Neural cell (in vitro differentiated cells): ENCODE measurements around the gene CCR3. TPM values are rescaled to one million over a fixed set of nuclear protein-coding genes. Genes with fewer than 3 reads are reported as not detected.

Source experiments
- H2AFZ ChIP-seq: fragments of 200-600, 300-800 bp; sonication (generic), shearing (Covaris generic); 2 replicates; pipeline ENCODE4 v1.6.0; 2014; ENCODE audit warnings: low read depth, mild to moderate bottlenecking, antibody characterized with exemption, low read length, moderate library complexity
- H3F3A ChIP-seq: fragments of 200-600 bp; shearing (Covaris generic); 2 replicates; pipeline ENCODE4 v1.6.1; 2016; ENCODE audit warnings: mild to moderate bottlenecking, moderate library complexity, mixed read lengths, antibody characterized with exemption, low read length; ENCODE audit not compliant: insufficient read depth, poor library complexity, severe bottlenecking
- H3K27ac ChIP-seq: fragments of 200-600, 300-800 bp; sonication (generic), shearing (Covaris generic); 2 replicates; pipeline ENCODE4 v1.5.1; 2014; ENCODE audit warnings: mild to moderate bottlenecking, low read length, moderate library complexity
- H3K27me3 ChIP-seq: fragments of 300-800, 200-600 bp; sonication (generic), shearing (Covaris generic); 2 replicates; pipeline ENCODE4 v1.6.0; 2014; ENCODE audit warnings: mild to moderate bottlenecking, low read depth, low read length, moderate library complexity; ENCODE audit not compliant: insufficient read depth
- H3K36me3 ChIP-seq: fragments of 300-800, 200-600 bp; sonication (generic), shearing (Covaris generic); 2 replicates; pipeline ENCODE4 v1.5.1; 2014; ENCODE audit warnings: mild to moderate bottlenecking, antibody characterized with exemption, low read length, moderate library complexity; ENCODE audit not compliant: insufficient read depth
- H3K4me2 ChIP-seq: fragments of 300-800, 200-600 bp; sonication (generic), shearing (Covaris generic); 2 replicates; pipeline ENCODE4 v1.6.0; 2014; ENCODE audit warnings: mild to moderate bottlenecking, low read length
- H3K4me3 ChIP-seq: fragments of 300-800, 200-600 bp; sonication (generic), shearing (Covaris generic); 2 replicates; pipeline ENCODE4 v1.5.1; 2014; ENCODE audit warnings: mild to moderate bottlenecking, low read length, moderate library complexity
- H3K79me2 ChIP-seq: fragments of 200-600 bp; shearing (Covaris generic); replicated peaks from 2 replicates; pipeline ENCODE4 v1.6.0; 2014; ENCODE audit warnings: mild to moderate bottlenecking, low read length, moderate library complexity; ENCODE audit not compliant: insufficient read depth
- H3K9ac ChIP-seq: fragments of 300-800, 200-600 bp; sonication (generic), shearing (Covaris generic); 2 replicates; pipeline ENCODE4 v1.6.1; 2016; ENCODE audit warnings: mild to moderate bottlenecking, low read length, mixed read lengths
- H3K9me2 ChIP-seq: fragments of 200-600 bp; shearing (Covaris generic); 2 replicates; pipeline ENCODE4 v1.6.1; 2016; ENCODE audit warnings: mild to moderate bottlenecking, low read length, mixed read lengths; ENCODE audit not compliant: insufficient read depth
- H3K9me3 ChIP-seq: fragments of 200-600, 300-800 bp; sonication (generic), shearing (Covaris generic); 2 replicates; pipeline ENCODE4 v1.6.1; 2016; ENCODE audit warnings: mild to moderate bottlenecking, mixed run types, low read length, moderate library complexity, mixed read lengths
- H4K20me1 ChIP-seq: fragments of 200-600 bp; shearing (Covaris generic); 2 replicates; pipeline ENCODE4 v1.6.1; 2016; ENCODE audit warnings: mild to moderate bottlenecking, mixed run types; ENCODE audit not compliant: insufficient read depth
- EP300 ChIP-seq: fragments of 450-650 bp; conservative IDR thresholded peaks from 2 replicates; pipeline ENCODE4 v1.6.1; 2014; ENCODE audit warnings: antibody characterized with exemption, mild to moderate bottlenecking, moderate library complexity; ENCODE audit not compliant: poor library complexity, severe bottlenecking
- EZH2 ChIP-seq: fragments of 200-600, 300-800 bp; shearing (Covaris generic), sonication (generic); IDR thresholded peaks from 2 replicates; pipeline ENCODE4 v1.6.1; 2014; ENCODE audit warnings: antibody characterized with exemption, low read length, borderline replicate concordance, mild to moderate bottlenecking; ENCODE audit not compliant: insufficient read depth, poor library complexity, severe bottlenecking
- MXI1 ChIP-seq: fragments of 450-650 bp; conservative IDR thresholded peaks from 2 replicates; pipeline ENCODE4 v1.6.1; 2014; ENCODE audit warnings: antibody characterized with exemption, mild to moderate bottlenecking; ENCODE audit not compliant: poor library complexity, severe bottlenecking
- POLR2AphosphoS5 ChIP-seq: IDR thresholded peaks from 2 replicates; pipeline ENCODE4 v1.6.1; 2012
- RAD21 ChIP-seq: fragments of 450-650 bp; conservative IDR thresholded peaks from 2 replicates; pipeline ENCODE4 v1.6.1; 2014; ENCODE audit warnings: antibody characterized with exemption, mild to moderate bottlenecking, moderate library complexity
- REST ChIP-seq: IDR thresholded peaks from 2 replicates; pipeline ENCODE4 v1.6.1; 2012; ENCODE audit warnings: borderline replicate concordance
- SMC3 ChIP-seq: fragments of 450-650 bp; conservative IDR thresholded peaks from 2 replicates; pipeline ENCODE4 v1.6.1; 2014; ENCODE audit warnings: antibody characterized with exemption, mild to moderate bottlenecking, moderate library complexity; ENCODE audit not compliant: poor library complexity
- TAF1 ChIP-seq: IDR thresholded peaks from 2 replicates; pipeline ENCODE4 v1.6.1; 2012; ENCODE audit warnings: low read depth
- polyA plus RNA-seq: library from polyadenylated mRNA; depleted of rRNA; stranded (reverse); fragments of >200 nt; gene quantifications from 2 replicates; pipeline ENCODE4 v1.2.3, GENCODE V29; 2014

CCR3 gene
- polyA plus RNA-seq, 1 donor from 2014 or later, result not detected

- Histone ChIP-seq H3K9ac (no peak overlapping the region), H3K4me2 (no peak overlapping the region), H3K27ac (no peak overlapping the region), H3K79me2 (no peaks in the 10 kb centered on the region), H3K9me2 (no peaks in the 10 kb centered on the region), H3K36me3 (no peaks in the 10 kb centered on the region), H3F3A (no peaks in the 10 kb centered on the region), H4K20me1 (no peaks in the 10 kb centered on the region), H3K4me3 (no peak overlapping the region), H3K27me3 (no peaks in the 10 kb centered on the region), H2AFZ (no peak overlapping the region), H3K9me3 (no peaks in the 10 kb centered on the region)
- no peak for TF ChIP-seq POLR2AphosphoS5
- no peak for TF ChIP-seq SMC3
- TF ChIP-seq RAD21, result no peak
- TF ChIP-seq REST, result no peak
- no peak for TF ChIP-seq EP300
- no peak for TF ChIP-seq MXI1
- TF ChIP-seq TAF1, result no peak
- no peak for TF ChIP-seq EZH2
These were observed 48.8 kb downstream of the CCR3 start for GRCh38 chr3:46291046-46291445.

- H3K27ac ChIP-seq, result no peak overlapping the region
- no peak overlapping the region for H3K9ac ChIP-seq
- H3K36me3 ChIP-seq, result no peaks in the 10 kb centered on the region
- no peaks in the 10 kb centered on the region for H3K9me3 ChIP-seq
- H4K20me1 ChIP-seq, result no peaks in the 10 kb centered on the region
- no peak overlapping the region for H3K4me3 ChIP-seq
- no peaks in the 10 kb centered on the region for H3K79me2 ChIP-seq
- H3K9me2 ChIP-seq, result no peaks in the 10 kb centered on the region
- no peak overlapping the region for H2AFZ ChIP-seq
- no peaks in the 10 kb centered on the region for H3F3A ChIP-seq
- H3K27me3 ChIP-seq, result no peaks in the 10 kb centered on the region
- no peak for TF ChIP-seq POLR2AphosphoS5
- TF ChIP-seq EZH2, result no peak
- no peak for TF ChIP-seq REST
- H3K4me2 ChIP-seq, result no peak overlapping the region
These were observed 50.9 kb downstream of the CCR3 start for GRCh38 chr3:46293035-46293724.
